Inferior parietal cortex (tissue), 1 donor: Measurements from ENCODE around the gene CATSPERD.
"Not testable (repeated sequence)": the region's sequence is repeated elsewhere in the genome, so short reads cannot be mapped to it uniquely, and the experiment has no call there.

Experiments used
- DNase-seq: peaks from one replicate; pipeline ENCODE4 v3.0.0-alpha.2; 2016; ENCODE audit errors: extremely low spot score

The CATSPERD gene

GRCh38 chr19:5719274-5719960 is 1.0 kb upstream of the CATSPERD start:
- DNase-seq: peak; percentile 3

DNA sequence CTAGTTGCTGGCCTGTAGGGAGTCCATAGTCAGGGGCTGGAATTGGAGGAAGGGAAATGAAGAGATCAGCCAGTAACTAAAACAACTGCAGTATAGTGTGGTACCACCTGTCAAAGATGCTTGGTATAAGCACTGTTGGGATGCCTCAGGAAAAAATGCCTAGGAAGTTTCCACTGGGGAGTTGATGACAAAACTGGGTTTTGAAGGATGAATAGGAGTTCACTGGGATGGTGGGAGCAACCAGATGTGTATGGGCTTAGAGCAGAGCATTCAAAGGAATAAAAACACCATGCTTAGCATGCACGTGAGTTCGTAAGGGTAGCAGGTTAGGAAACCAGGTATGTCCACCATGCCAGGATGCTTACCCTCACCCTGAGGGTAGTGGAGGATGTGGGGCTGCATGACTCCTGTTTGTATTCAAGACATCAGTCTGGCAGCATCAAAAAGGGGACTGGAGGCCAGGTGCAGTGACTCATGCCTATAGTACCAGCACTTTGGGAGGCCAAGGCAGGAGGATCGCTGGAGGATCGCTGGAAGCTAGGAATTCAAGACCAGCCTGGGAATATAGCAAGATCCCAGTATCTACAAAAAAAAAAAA is 7.1 kb downstream of the CATSPERD start:
- DNase-seq: no peak

DNA sequence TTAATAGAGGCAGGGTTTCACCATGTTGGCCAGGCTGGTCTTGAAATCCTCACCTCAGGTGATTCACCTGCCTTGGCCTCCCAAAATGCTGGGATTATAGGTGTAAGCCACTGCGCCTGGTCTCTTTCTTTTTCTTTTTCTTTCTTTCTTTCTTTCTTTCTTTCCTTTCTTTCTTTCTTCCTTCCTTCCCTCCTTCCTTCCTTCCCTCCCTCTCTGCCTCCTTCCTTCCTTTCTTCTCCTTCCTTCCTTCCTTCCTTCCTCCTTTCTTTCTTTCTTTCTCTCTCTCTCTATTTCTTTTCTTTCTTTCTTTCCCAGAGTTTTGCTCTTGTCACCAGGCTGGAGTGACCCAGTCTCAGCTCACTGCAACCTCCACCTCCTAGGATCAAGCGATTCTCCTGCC is 12.7 kb downstream of the CATSPERD start:
- not testable (repeated sequence) for DNase-seq

GRCh38 chr19:5738423-5738822 is 18.0 kb downstream of the CATSPERD start:
- DNase-seq: no peak

DNA sequence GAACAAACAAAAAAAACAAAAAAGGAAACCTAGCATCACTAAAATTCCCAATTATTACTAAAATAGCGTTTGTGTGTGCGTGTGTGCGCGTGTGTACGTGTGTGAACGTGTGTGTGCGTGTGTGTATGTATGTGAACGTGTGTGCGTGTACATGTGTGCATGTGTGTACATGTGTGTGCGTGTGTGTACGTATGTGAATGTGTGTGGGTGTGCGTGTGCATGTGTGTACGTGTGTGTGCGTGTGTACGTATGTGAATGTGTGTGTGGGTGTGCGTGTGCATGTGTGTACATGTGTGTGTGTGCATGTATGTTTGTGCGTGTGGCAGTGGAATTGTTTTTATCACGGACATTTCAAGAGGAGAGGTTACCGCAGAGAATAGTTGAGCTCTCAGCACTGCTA is 21.6 kb downstream of the CATSPERD start:
- no peak for DNase-seq

DNA sequence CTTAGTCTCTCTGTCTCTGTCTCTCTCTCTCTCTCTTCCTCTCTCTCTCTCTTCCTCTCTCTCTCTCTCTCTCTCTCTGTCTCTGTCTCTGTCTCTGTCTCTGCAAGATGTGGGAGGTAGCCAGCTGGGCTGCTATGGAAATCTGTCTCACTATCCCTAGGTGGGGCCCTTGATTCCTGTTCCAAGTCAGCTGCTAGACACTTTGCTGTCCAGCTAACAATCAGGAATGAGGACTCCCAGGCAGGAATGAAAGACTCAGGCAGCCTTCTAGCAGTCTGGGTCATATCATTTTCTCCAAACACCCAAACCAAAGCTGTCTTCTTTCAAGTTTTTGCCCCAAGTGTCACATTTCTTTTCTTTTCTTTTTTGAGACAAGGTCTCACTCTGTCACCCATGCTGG is 23.2 kb downstream of the CATSPERD start:
- DNase-seq: no peak

GRCh38 chr19:5744999-5745398 is 24.6 kb downstream of the CATSPERD start:
- DNase-seq: not testable (repeated sequence)

GRCh38 chr19:5748920-5749319 is 28.5 kb downstream of the CATSPERD start:
- DNase-seq: not testable (repeated sequence)

- no peak for DNase-seq
Observed at GRCh38 chr19:5749505-5749904, 29.1 kb downstream of the CATSPERD start.

DNA sequence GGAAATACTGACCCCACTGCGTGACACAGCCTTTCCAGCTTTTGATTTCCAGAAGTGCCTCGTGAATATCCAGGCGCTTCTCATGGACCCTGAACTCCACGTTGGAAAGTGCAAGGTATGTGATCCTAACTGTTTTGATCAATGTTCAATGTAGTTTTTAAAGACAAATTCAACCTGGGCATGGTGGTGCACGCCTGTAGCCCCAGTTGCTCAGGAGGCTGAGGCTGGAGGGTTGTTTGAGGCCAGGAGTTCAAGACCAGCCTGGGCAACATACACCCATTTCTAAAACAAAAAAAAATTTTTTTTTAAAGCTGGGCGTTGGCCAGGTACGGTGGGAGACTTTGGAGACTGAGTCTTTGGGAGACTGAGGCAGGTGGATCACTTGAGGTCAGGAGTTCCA is 31.3 kb downstream of the CATSPERD start:
- no peak for DNase-seq

DNA sequence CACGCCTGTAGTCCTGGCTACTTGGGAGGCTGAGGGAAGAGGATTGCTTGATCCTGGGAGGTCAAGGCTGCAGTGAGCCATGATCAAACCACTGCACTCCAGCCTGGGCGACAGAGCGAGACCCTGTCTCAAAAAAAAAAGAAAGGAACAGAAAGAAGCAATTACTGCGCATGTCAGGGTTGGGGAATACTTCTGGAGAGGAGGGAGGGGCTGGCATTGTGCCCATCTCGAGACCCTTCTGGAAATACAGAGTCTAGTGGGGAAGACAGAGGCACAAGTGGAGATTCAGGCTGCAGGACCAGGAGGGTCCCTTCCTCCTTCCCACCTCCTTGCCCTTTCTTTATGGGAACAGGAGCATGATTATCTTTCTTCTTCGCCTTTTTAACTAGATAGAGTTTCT is 33.3 kb downstream of the CATSPERD start:
- no peak for DNase-seq

DNA sequence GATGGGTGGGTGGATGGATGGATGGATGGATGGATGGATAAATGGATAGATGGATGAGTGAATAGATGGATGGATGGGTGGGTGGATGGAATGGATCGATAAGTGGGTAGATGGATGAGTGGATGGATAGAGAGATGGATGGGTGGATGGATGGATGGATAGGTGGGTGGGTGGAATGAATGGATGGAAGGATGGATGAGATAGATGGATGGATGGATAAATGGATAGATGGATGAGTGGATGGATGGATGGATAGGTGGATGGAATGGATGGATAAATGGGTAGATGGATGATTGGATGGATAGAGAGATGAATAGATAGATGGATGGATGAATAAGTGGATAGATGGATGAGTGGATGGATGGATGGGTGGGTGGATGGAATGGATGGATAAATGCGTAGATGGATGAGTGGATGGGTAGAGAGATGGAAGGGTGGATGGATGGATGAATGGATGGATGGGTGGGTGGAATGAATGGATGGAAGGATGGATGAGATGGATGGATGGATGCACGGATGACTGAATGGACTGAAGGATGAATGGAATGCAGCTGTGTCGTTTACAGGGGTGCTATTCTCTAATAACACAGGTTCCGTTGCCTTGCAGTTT is 42.3 kb downstream of the CATSPERD start:
- no peak for DNase-seq

DNA sequence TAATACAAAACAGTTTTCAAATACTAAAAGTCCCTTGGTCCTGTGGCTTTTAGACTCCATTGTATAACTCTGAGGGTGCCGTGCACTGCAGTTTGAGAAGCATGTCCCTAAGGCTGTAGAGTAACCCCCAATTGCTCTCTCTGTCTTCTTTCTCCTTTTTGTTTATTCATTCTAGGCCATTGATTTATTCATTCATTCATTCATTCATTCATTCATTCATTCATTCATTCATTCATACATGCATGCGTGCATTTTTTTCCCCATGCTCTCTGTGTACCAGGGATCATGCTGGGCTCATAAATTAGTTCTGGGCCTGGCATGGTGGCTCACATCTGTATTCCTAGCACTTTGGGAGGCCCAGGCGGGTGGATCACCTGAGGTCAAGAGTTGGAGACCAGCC is 44.8 kb downstream of the CATSPERD start:
- no peak for DNase-seq

GRCh38 chr19:5767949-5768348 is 47.5 kb downstream of the CATSPERD start:
- no peak for DNase-seq

DNA sequence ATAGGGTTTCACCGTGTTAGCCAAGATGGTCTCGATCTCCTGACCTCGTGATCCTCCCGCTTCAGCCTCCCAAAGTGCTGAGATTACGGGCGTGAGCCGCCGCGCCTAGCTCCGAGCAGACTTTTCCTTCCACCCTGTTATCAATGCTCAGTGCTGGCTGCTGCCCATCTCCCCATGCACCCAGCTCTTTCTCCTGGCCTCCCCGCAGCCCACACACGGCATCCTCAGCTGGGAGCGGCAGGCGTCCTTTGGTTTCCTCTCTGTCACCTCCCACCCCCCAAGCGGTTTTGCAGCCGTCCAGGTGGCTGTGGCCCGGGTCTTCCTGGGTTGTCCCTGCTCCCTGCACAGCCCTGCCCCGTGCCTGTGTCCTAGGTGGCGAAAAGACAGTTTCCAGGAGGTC is 52.0 kb downstream of the CATSPERD start:
- no peak for DNase-seq

DNA sequence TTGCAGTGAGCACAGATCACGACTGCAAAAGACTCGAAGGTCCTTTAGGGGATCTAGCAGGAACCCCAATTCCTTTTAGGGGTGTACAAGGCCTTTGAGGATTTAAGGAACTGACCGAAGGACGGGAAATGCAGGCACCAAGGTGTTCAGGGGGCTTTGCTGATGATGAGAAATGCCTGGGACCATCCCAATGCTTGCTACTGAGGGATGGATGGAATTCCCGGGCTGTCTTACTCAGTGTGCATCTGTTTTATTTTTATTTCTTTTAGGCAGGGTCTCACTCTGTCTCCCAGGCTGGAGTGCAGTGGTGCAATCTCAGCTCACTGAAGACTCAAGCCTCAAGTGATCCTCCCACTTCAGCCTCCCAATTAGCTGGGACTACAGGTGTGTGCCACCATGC is 52.8 kb downstream of the CATSPERD start:
- DNase-seq: no peak

DNA sequence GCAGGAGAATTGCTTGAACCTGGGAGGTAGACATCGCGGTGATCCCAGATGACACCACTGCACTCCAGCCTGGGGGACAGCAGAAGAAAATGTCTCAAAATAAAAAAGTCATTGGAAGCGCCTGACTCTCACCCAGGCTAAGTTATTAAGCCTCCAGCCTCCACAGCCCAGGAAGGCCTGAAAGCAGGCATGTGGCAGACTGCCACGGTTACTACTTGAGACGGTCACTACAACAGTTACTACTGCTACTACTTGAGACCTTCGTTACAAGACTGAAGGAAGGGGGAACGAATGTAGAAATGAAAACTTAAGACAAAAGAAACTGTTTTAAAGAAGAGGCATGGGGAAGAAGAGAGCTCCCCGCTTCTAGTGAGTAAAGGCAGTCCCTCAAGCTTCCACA is 54.5 kb downstream of the CATSPERD start:
- no peak for DNase-seq

DNA sequence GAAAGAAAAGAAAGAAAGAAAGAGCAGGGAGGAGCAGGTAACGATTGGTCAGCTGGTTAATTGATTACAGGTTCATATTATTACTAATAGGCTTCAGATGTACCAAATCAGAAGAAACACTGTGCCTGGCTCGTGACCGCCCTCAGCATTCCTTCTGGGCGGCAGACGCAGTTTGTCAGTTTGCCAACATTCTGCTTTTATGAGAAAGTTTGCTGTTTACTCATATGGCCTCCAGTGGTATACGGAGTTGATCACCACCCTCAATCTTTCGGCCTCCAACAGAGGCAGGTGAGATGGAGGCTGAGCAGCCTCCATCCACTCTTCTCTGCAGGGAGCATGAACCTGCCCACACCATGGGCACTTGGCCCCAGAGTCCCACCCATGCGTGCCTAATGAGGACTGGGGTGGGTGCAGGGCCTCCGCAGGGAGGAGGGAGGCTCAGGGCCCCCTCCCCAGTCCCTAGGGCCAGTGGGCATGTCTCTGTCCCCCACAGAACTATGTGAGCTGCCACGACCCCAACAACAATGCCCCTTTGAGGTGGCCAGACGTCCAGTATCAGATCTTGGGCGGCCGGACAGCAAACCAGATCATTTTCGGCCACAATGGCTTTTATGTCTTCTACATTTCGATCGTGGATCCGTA is 55.4 kb downstream of the CATSPERD start:
- DNase-seq: no peak

GRCh38 chr19:5778402-5778801 is 58.0 kb downstream of the CATSPERD start:
- no peak for DNase-seq

DNA sequence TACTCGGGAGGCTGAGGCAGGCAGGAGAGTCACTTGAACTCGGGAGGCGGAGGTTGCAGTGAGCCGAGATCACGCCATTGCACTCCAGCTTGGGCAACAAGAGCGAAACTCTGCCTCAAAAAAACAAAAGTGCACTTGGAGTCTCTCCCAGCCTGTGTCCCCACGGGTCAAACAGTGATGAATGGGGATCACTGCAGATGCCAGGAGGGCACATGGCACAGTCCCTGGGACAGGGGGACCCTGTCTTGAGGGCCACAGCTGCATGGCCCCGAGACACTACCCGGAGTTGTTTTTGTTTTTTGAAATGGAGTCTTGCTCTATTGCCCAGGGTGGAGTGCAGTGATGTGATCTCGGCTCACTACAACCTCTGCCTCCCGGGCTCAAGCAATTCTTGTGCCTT is 60.5 kb downstream of the CATSPERD start:
- DNase-seq: not testable (repeated sequence)

DNA sequence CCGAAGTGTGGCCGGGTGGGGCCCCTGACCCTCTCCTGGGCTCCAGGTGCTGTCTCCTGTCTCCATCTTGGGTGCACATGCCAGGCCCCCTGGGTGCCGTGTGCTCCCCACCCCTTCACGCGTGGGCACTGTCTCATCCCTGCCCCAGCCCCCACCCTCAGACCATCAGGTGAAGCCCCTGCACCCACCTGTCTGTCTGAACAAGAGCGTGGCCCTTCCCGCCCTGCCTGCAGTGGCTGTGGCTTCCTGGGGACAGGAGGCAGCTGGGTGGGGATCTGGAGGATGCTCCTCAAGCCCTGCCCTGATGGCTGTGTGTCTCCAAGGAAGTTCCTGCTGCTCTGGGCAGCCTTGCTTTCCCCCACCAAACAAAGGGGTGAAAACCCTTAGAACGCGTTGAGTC is 61.9 kb downstream of the CATSPERD start:
- DNase-seq: no peak

DNA sequence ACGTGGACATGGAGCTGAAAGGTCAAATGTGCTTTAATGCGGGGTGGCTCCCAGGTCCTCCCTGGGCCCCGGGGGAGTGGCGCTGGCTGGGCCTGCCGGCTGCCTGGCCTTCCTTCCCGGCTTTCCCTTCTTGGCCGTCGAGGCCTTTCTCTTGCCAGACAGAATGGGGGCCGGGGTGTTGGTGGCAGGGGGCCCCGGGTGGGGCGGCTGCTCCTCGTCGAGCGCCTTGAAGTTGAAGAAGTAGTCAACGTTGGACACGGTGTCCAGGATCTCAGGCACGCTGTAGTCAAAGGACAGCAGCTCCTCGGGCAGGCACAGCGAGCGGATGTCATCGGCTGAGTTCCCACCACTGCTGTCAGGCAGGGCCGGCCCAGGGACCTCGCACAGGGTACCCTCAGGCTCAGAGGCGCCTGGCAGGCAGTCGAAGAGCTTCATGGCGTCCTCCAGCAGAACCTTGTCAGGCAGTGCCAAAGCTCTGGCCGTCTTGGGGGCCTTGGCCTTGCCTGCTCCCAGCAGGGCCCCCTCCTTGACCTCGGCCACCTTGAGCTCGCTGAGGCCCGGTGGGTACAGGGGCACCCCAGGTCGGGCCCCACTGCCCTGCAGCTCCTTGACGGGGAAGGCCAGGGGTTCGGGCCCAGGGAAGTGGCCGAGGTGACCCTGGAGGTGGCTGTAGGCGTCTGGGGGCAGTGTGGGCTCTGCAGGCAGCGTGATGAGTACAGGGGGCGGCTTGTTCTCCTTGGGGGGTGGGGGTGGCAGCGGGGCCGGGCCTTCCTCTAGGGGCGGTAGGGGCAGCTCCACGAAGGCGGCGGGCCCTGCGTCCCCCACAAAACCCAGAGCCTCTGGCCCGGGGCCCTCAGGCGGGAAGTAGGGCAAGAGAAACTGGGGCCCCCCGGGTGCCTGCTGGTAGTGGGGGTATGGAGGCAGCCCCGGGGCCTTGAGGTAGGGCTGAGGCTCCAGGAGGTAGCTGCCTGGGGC is 62.8 kb downstream of the CATSPERD start:
- no peak for DNase-seq
